ENCODE data around the gene WNT2B. TPM values are rescaled to one million over a fixed set of nuclear protein-coding genes. Genes with fewer than 3 reads are reported as not detected.

Gene WNT2B
- total RNA-seq, 6 experiments from 2014 or later: 1.9 to 3.8 (median 3.5) TPM

DNA sequence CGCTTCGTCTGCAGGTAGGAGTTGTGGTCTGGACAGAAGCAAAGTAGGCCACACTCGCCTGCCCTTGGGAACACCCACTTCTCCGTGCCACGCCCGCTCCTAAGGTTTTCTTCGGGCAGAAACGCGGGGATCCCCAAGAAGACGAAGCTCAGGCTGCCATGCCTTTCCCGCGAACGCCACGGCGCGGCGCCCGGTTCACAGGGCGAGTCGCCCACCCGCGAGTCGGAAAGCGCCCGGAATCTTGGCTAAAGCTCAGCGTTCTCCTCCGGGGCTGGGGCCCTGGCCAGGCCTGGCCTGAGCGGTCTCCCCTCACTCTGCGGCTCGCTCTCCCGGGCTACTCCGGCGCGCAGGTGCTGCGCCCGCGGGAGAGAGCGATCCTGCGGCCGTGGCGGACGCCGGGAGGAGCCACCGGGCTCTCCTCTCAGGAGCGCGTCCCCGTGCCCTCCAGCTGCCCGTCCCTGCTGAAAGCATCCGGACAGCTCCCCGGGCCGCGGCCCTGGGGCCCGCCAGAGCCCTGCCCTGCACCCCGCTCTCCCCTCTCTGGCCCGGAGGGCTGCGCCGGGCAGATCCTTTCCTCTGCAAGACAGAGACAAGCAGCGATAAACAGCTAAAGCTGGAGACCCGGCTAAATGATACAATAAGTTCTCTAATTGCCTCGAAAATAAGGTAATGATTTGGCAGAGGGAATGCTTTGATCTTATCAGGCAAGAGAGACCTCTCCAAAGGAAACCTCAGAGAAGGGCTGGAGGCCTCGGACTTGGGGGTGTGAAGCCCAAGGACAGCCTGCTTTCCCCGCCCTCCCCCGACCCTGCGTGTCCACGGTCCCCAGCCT is 6.7 kb upstream of the WNT2B start:
- Mint-ChIP-seq H3K36me3 (ENCODE audit: low read depth) (no peaks in the 10 kb centered on the region), H3K4me3 (peak overlapping the region; percentile 82), H3K27me3 (ENCODE audit: insufficient read depth) (0 out of 2 replicates have a peak, but pooled peaks cover 1% of the 10 kb centered on the region), H3K9me3 (no peaks in the 10 kb centered on the region), H3K27ac (0 out of 2 replicates have a peak overlapping the region, but pooled peaks have one; percentile 29), H3K4me1 (ENCODE audit: low read depth) (peaks cover 20% of the 10 kb centered on the region)
- peak; percentile 68 for DNase-seq
- TF ChIP-seq CTCF (IDR thresholded peaks at IDR 0.05): peak; percentile 81

DNA sequence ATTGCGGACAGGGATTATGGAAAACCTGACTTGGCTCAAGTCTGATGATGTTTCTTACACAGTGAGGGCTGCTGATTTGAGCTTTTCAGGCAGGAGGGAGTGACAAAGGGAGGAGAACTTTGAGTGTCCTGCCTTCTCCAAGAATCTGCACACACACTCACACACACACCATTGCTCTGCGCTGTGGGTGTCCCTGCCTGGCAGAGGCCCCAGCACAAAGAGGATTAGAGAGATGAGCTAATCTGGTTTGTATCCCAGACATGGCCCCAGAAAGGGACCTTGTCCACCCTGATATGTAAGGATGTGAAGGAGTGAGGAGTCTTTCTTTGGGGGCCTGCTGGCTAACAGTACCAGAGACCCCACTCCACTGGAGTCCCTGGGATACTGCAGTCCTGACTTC is 5.9 kb upstream of the WNT2B start:
- peak; percentile 65 for DNase-seq
- no peaks in the 10 kb centered on the region for H3K9me3 Mint-ChIP-seq
- H3K27me3 Mint-ChIP-seq (ENCODE audit: insufficient read depth): peaks cover 3% of the 10 kb centered on the region; the same call in 1 of the 2 replicates
- H3K36me3 Mint-ChIP-seq (ENCODE audit: low read depth): no peaks in the 10 kb centered on the region
- no peak for TF ChIP-seq CTCF (IDR thresholded peaks at IDR 0.05)
- H3K4me1 Mint-ChIP-seq (ENCODE audit: low read depth): peaks cover 20% of the 10 kb centered on the region
- peak overlapping the region; percentile 59 for H3K27ac Mint-ChIP-seq
- H3K4me3 Mint-ChIP-seq: peak overlapping the region; percentile 82

DNA sequence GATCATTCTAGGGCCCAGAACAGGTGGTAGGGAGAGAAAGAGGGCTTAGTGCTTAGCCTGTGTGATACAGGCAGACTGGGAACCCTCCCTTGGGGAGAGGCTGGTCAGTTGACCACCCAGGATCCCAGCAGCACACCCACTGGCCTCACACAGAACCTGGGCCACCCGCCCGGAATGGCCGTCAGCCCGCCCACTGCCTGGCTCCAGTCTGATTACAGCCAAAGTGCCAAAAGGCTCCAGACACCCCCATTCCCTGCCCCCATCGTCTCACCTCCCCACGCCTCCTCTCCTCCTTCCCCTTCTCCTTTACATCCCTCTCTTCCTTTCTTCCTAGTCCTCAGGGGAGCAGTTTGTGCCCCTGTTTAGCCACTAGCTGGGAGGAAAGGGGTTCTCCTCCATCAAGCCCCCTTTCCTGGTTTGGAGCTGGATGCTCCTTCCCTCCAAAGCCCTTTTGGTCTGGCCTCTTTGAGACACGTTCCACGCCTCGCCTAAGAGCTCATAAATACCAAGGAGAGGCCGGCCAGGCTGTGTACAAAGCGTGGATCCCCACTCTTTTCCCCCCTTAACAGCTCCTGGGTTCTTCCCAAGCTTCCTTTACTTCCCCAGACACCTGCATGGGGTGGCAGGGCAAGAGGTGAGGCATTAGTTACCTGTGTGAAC is 4.6 kb upstream of the WNT2B start:
- Mint-ChIP-seq H3K36me3 (ENCODE audit: low read depth) (no peaks in the 10 kb centered on the region), H3K27ac (no peak overlapping the region), H3K27me3 (ENCODE audit: insufficient read depth) (peaks cover 7% of the 10 kb centered on the region; the same call in 1 of the 2 replicates), H3K4me1 (ENCODE audit: low read depth) (peaks cover 20% of the 10 kb centered on the region), H3K9me3 (no peaks in the 10 kb centered on the region), H3K4me3 (no peak overlapping the region)
- no peak for TF ChIP-seq CTCF (IDR thresholded peaks at IDR 0.05)
- DNase-seq: no peak

DNA sequence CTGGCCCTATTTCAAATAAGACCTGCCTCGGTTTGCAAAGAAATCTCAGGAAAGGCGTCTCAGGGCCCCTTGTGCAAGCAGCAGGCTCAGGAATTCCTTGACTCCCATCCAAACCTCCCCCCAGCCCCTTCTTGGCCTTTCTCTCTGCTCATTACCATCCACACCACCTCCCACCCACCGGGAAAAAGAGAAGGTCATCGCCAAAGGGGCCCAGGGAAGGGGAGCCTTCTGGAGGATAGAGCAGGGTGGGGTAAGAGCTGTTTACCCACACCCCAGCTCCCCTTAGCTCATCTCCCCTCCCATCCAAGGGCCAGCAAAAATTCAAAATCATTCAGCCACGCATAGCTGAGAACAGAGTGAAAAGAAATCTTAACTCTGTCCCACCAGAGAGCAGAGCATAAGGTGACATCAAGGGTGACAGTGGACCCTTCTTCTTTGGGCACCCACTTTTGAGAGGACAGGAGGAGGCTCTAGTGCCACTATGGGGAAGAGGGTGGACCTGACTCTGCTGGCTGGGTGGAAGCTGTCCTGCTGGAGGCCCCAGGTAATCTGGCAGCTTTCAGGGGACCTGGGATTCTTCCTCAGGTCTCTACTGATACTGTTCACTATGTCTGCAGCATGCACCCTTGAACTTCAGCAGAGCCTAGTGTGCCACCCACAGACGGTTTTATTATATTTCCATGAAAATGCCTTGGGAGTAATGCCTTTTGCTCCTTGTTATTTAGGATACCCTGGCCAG is 3.9 kb upstream of the WNT2B start:
- DNase-seq: no peak

More for the DNA sequence above, 3.9 kb upstream of the WNT2B start:
- Mint-ChIP-seq H3K27ac (no peak overlapping the region), H3K27me3 (ENCODE audit: insufficient read depth) (peaks cover 10% of the 10 kb centered on the region; the same call in 1 of the 2 replicates), H3K9me3 (no peaks in the 10 kb centered on the region), H3K36me3 (ENCODE audit: low read depth) (no peaks in the 10 kb centered on the region), H3K4me3 (no peak overlapping the region), H3K4me1 (ENCODE audit: low read depth) (peaks cover 20% of the 10 kb centered on the region)
- no peak for TF ChIP-seq CTCF (IDR thresholded peaks at IDR 0.05)
